GM18526 (cell line): ENCODE results near the gene SLAMF7.

Experiments used
- POLR2A ChIP-seq: IDR thresholded peaks from 3 replicates; pipeline ENCODE4 v1.6.1; 2011; ENCODE audit not compliant: insufficient read length; ENCODE audit errors: extremely low read depth

The SLAMF7 gene

DNA sequence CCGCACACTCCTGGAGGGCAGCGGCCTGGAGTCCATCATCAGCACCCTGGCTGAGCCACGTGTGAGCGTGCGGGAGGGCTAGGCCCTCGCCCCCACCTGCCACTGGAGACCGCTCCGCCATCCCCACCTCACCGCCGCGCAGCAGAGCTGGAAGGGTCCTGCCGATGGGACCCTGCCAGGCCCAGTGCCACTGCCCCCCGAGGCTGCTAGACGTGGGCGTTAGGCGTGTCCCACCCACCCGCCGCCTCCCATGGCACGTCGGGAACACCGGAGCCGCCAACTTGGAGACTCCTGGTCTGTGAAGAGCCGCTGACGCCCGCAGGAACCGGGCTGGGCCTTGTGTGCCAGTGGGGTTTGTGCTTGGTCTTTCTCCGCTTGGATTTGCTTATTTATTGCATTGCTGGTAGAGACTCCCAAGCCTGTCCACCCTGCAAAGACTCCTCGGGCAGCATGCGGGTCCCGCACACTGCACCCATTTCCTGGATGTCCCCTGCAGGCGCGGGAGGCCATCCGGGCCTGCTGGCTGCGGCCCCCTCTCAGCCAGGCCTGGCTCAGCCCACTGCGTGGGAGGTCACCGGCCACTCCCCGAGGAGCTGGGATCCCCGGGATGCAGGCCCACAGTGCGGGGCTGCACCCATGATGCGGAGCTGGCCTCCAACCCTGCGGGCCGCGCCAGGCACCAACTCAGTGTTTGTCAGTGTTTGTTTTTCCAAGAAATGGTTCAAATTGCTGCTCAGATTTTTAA is 63.0 kb downstream of the SLAMF7 start:
- TF ChIP-seq POLR2A: no peak
